ENCODE measurements around the gene GPNMB.
"Not testable (repeated sequence)": the region's sequence is repeated elsewhere in the genome, so short reads cannot be mapped to it uniquely, and the experiment has no call there.

The GPNMB gene

DNA sequence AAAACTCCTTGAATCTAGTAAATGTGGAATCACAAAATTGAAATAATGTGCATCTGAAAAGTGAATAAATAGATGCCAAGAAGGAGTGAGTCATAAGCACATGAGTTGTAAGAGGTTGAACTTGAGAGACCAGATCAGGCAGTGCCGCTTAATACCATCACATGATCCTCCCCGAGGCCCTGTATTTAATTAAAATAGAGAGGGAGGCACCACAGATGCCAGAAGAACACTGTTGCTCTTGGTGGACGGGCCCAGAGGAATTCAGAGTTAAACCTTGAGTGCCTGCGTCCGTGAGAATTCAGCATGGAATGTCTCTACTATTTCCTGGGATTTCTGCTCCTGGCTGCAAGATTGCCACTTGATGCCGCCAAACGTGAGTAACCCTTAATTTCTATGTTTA lies at the start of gene GPNMB:
TSS of gene GPNMB (plus strand) at position 221 of the 400 bp plus-strand sequence. CDS start at position 304, 83 bp downstream.
- no peak for DNase-seq

- DNase-seq, result not testable (repeated sequence)
Measured at GRCh38 chr7:23197745-23198144, 48.8 kb upstream of the GPNMB start.

GRCh38 chr7:23200331-23200730 lies 46.2 kb upstream of the GPNMB start:
- DNase-seq, result no peak

GRCh38 chr7:23204241-23204640 lies 42.3 kb upstream of the GPNMB start:
- no peak for DNase-seq

DNA sequence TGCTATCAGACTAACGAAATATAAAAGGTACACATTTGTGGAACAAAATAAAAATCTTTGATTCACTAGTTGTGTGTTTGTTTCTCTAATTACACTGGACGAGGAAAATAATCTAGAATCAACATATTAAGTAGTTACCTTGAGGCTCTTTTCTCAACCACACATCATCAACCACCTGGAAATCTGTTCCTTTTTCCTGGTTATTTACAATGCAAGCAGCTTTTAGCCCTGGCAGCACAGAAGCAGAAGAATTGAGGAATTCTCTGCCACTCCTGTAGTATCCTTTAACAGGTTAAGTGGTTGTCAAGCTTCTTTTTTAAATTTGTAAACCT lies 41.0 kb upstream of the GPNMB start:
- DNase-seq, result no peak

- DNase-seq, result peak in 1 of 4 experiments; percentile 4
Measured at GRCh38 chr7:23205909-23206767, 40.4 kb upstream of the GPNMB start.

DNA sequence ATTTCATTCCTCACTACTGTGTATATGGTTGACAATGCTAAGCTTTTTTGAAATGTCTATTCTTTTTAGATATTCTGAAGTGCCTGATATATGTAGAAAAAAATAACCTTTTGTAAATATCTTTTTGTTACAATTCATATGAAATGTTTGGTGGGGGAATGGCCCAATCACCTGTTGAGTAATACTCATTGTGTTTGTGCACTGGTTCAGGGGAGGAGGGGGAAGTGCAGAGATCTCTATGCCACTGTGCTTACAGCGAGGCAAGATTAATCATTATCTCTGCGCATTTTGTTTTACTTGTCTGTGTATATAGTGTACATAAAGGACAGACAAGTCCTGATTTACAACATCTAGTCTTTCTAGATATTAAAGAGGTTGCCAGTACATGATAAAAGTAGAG lies 39.6 kb upstream of the GPNMB start:
- no peak for DNase-seq

- no peak for DNase-seq
Measured at GRCh38 chr7:23207884-23208283, 38.7 kb upstream of the GPNMB start.

DNA sequence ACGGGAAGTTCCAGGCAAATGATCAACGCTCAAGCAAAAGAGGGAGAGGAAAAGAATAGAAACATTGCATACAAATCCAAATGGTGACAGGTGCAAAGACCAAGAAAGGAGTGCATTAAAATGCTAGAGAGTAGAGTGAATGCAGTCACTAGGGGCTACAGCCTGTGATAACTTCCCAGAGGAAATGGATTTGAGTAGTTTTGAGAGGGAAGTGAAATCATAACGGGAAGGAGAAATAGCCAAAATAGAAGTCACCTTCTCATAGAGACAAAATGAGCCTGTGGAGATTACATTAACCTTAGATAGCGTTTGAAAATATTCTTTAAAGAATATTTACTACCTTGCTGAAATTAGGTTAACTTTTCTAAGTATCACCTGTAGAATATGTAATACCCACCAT lies 38.3 kb upstream of the GPNMB start:
- no peak for DNase-seq

DNA sequence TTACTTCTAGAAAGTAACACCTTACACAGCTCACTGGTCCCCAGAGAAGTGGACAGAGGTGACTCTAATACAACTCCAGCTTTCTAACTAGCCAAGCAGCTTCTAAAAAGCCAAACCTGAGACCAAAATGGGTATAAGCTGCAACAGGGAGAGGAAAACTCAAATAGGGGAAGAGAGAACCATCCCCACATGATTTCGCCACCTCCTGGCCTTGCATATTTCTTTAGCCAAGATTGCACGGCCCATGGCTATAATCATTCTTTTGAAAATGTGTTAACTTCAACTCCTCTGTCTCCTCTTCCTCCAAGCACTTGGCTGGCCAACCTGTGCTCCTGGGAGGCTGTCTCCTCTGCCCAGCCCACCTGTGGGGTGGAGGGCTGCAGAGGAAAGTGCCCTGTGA lies 36.1 kb upstream of the GPNMB start:
- DNase-seq, result no peak

DNA sequence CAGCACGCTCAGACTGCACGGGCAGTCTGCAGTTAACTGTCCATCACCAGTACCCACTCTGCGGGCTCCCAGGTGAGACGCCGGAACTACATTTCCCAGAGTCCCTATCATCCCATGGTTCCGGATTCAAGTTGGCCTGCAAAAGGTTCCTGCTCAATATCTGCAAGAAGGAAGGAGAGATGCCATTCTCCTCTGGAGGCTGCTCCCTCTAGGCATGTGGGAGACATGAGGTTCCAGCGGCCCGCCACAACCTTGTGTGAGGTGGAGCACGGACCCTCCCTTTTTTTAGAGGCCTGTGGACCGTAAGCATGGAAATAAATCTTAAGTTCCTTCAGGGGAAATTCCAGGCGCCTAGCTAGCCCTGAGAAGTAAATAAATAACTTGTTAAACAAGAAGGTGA lies 35.0 kb upstream of the GPNMB start:
- DNase-seq, result no peak

DNA sequence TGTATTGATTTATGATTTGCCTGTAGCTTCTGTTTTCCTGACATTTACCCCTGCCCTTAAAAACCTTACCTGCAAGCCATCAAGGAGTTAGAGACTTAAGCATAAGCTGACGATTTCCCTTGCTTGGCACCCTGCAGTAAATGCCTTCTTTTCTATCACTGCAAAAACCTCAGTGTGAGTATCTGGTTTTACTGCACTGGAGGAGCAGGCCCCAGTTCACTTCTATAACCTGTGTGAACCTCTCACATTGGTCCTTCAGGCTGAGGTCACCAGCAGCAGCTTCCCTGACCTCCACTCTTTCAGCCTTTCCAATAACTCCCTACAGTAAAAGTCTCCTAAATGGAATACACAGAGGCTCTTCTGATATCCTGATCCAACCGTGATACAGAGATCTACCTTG lies 34.2 kb upstream of the GPNMB start:
- no peak for DNase-seq

- DNase-seq, result no peak
Measured at GRCh38 chr7:23212841-23213240, 33.7 kb upstream of the GPNMB start.

DNA sequence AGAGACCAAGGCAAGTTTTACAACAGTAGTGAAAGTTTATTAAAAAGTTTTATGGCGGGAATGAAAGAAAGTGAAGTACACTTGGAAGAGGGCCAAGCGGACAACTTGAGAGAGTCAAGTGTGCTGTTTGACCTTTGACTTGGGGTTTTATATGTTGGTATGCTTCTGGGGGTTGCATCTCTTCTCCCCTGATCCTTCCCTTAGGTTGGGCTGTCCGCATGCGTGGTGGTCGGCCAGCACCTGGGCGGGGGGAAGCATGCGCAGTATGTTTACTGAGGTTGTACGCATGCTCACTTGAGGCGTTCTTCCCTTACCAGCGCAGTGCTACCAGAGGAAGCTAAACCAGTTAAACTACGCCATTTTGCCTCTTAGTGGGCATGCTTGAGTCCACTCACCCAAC lies 32.8 kb upstream of the GPNMB start:
- DNase-seq, result no peak

DNA sequence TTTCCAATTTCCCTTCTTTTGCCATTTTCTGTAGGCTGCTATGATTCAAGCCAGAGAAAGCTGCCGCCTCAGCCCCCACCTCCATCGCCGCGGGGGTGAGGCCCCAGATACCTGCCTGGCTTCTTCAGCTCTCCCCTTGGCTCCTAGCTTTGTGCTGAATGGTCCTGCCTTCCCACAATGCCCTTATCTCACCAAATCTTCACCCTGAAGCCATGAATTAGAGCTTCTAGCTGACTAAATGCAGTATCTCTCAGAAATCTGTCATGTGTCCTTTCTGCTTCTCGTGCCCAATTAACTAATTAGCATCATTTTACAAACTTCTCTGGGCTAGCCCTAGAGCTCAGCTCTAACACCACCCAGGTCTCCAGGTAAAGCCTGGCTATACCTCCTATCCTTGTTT lies 32.2 kb upstream of the GPNMB start:
- DNase-seq, result no peak

GRCh38 chr7:23214938-23215337 lies 31.6 kb upstream of the GPNMB start:
- DNase-seq, result no peak

- no peak for DNase-seq
Measured at GRCh38 chr7:23216021-23216420, 30.6 kb upstream of the GPNMB start.

DNA sequence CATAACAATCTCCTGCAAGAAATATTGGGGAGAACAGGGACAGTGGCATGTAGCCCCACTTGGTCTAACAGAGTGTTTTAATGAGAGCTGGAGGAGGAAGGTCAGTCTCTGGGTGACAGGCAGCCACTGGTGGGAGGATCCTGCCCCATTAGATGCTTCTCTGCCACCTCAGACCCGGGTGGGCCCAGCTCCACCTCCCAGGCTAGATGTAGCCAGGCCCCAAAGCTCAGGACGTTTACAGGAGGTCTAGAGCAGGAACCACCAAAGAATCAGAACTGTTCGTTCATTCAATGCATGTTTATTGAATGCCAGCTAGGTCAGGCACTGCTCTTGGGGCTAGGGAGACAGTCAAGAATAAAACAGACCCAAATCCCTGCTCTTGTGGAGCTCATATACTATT lies 28.4 kb upstream of the GPNMB start:
- no peak for DNase-seq

GRCh38 chr7:23220690-23221305 lies 25.8 kb upstream of the GPNMB start:
- DNase-seq, result no peak

GRCh38 chr7:23222439-23223030 lies 24.0 kb upstream of the GPNMB start:
- no peak for DNase-seq

DNA sequence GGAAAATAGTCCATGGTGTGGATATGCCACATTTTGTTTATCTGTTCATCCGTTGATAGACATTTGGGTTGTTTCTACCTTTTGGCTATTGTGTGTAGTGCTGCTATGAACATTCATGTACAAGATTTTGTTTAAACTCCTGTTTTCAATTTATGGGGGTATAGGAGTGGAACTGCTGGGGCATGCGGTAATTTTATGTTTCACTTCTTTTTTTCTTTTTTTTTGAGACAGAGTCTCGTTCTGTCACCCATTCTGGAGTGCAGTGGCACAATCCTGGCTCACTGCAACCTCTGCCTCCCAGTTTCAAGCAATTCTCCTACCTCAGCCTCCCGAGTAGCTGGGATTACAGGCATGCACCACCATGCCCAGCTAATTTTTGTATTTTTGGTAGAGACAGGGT lies 22.2 kb upstream of the GPNMB start:
- DNase-seq, result not testable (repeated sequence)

- DNase-seq, result no peak
Measured at GRCh38 chr7:23226844-23227450, 19.6 kb upstream of the GPNMB start.

- DNase-seq, result no peak
Measured at GRCh38 chr7:23228412-23228811, 18.2 kb upstream of the GPNMB start.

DNA sequence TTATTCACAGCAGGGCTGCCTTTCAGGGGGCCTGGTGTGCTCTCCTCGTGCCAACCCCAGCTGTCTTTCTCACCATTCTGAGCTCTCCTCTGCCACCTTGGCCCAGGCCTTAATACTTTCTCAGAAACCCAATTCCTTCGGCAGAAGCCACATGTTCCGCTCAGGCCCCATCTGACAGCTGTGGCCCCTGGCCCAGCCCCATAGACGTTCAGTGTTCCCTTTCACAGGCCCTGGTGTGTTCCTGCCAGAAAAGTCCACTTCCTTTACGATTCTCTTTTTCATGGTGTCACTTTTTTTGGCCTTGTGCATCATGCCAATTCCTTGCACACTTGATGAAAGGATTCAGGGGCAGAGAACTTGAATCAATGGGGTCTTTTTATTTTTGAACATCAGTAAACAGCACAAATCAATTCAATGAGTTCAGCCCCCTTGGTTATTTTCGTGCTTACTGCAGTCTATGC lies 15.9 kb upstream of the GPNMB start:
- DNase-seq, result no peak

Measured in activated naive CD4-positive, alpha-beta T cell (primary cell).